NK-92 treated with Interleukin-12 subunit alpha and Interleukin-12 subunit beta, amount 100 ng/mL, for 24 hours (cell line): ENCODE data around the gene ZDHHC12.

Experiments
- DNase-seq: peaks from one replicate; lab custom pipeline; 2025; lab: John Stamatoyannopoulos, UW

Gene ZDHHC12, protein sequence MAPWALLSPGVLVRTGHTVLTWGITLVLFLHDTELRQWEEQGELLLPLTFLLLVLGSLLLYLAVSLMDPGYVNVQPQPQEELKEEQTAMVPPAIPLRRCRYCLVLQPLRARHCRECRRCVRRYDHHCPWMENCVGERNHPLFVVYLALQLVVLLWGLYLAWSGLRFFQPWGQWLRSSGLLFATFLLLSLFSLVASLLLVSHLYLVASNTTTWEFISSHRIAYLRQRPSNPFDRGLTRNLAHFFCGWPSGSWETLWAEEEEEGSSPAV

DNA sequence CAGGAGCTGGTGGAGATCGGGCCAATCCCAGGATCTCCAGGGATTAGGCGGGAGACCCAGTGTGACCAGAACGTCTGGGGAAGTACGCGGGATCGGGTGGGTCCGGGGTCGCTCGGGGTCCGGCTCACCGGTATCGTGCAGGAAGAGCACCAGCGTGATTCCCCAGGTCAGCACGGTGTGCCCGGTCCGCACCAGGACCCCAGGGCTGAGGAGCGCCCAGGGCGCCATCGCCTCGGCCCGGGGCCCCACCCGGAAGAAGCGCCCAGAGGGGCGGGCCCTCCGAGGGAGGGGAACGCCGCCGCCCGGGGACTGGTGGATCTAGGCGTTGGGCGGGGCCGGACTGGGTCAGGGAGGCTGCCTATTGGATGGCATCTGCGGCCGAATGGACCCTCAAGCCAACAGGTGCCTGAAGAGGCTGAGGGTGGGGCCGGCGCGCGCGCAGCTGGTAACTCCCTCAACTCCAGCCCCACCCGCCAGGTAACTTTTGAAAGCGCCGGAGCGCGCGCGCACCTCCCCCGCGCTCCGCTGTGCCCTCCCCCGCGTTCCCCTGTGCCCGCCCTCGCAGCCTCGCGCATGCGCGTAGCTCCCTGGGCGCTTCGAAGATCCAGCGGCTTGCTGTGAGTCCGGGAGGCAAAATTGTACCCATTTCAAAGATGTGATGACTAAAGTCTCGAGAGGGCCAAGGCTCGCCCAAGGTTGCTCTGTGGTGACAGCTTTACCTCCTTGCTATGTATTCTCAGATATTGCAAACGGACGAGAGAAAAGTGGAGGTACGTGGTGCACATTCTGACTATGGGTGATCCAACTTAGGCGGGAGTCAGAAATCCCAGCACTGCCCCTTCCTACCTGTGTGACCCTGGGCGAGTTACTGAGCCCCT lies at the start of gene ZDHHC12:
Gene ZDHHC12 (minus strand): TSS at position 262 of the 878 bp plus-strand sequence. CDS start 34 bp downstream, at position 228.
- DNase-seq: peak; percentile 99

DNA sequence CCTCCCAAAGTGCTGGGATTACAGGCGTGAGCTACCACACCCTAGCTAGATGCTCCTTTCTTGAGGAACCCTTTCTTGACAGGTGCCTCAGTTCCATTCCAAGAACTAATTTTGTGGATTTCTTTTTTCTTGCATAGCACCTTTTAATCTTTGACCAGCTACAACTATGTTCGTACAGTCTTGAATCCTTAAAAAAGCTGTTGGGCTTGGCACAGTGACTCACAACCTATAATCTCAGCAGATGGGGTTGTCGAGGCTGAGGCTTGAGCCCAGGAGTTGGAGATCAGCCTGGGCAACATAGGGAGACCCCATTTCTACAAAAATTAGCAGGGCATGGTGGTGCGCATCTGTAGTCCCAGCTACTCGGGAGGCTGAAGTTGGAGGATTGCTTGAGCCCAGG lies 49.1 kb upstream of the ZDHHC12 start:
- DNase-seq: no peak

DNA sequence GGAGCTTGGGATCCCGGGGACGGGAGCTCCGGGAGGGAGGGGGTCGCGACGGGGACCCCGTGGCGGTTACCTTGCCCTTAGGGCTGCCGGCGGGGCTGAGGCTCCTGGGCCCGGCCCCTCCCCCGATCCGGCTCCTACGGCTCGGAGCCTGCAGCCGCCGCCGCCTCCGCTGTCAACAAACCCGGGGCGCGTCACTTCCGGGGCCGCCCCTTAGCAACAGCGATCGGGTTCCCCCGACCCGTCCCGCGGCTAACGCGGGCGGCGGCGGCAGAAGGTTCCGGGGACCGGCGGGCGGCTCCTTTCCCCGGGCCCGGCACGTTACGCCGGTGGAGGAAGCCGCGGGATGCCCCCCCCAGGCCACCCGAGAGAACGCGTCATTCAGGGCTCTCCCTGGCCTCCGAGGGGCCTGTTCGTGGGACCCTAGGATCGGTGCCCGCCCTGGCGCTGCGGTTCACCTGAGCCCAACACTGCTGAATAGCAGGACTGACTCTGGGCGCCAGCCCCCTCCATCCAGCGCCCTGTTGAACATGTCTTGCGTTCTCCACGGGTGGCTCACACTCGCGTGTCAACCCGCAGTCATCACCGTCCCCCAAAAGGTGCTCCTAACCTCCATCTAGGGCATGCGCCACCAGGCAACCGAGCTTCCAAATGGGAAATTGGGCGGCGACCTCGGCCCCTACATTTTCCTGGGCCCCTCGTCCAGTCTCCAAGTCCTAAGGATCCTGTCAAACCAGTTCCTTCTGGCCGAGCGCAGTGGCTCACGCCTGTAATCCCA lies 48.0 kb upstream of the ZDHHC12 start, which contains the start of gene ZER1:
Gene ZER1 (minus strand): TSS at position 183 of the 775 bp plus-strand sequence. CDS start 16,362 bp downstream, outside the sequence.
- peak; percentile 73 for DNase-seq

DNA sequence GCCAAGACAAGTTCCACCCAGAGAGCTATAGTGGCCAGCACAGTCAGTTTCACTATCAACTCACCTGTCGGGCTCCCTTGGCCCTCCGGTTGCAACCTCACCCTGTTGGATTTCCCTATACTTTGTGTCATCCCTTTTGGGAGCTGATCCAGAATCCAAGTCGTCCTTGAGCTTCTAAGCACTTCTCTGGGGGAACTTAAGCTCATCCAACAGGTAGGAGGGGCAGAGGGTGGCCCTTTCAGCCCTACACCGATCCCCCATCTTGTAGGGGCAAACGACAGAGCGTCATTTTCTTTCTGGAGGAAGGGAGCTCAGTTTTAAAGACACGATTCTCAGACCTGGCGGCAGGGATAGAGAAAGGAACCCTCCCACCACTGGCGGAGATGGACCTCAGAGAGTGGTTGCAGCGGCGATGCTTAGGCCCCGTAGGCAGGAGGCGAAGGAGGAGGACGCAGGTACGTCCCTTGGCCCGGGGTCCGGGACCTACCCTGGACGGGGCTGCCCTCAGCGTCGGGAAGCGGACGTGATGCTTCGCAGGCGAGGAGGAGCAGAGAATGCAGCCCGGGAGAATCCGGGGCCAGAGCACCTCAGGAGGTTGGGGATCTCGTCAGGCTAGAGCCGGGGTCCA lies 47.3 kb upstream of the ZDHHC12 start:
- DNase-seq: no peak

DNA sequence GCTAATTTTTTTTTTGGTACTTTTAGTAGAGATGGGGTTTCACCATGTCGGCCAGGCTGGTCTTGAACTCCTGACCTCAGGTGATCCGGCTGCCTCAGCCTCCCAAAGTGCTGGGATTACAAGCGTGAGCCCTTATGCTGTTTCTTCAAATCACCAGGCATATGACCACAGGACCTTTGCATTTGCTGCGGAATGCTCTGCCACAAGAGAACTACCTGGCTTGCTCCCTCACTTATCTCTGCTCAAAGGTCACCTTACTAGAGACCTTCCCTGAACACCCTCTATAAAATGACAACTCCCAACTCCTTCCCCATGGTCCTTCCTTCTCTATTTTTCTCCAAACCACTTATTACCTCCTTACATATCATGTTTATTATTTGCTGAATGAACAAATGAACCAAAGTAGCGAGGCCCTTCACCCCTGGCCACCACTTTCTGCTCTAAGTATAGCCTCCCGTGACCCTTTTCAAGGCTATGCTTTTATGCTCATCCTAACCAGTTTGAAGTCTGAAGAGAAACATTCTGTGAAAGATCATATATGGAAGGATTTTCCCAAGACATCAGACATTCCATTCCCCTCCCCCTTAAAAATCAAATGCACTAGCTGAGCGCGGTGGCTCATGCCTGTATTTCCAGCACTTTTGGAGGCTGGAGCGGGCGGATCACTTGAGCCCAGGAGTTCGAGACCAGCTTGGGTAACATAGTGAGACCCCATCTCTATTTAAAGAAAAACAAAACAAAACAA lies 46.5 kb upstream of the ZDHHC12 start:
- DNase-seq: no peak

DNA sequence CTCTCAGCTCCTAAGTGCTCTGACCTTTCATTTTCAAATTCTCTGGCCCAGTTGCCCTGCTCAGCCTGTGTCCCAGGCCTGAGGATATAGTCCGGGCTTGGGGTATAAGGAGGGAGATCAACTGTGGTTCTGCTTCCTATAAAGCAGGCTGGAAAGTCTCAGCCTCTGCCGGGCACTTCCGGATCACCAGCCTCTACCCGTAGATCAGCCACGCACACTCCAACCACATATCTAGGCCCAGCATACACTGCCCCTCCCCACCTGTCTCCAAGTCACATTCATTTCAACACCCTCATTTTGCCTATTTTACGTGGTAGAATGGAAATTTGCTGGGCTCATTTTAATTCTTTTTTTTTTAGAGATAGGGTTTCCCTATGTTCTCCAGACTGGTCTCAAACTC lies 44.7 kb upstream of the ZDHHC12 start:
- DNase-seq: no peak

DNA sequence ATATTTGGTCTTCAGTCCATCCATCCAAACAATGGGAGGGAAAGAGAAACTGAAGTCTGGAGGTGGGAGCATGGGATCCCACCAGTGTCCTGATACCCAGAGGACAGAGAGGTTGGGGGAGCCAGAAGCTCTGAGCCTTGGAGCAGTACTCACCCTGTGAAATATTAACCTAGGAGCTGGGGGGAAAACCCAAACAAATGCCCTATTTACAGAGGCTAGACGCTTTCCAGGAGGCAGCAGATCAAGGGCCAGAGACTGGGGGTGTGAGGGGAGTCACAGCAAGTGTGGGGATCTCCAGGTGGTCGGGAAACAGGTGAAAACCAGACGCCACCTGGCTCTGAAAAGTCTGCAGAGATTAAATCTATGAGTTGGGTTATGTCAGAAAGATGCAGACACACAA lies 41.6 kb upstream of the ZDHHC12 start:
- no peak for DNase-seq

DNA sequence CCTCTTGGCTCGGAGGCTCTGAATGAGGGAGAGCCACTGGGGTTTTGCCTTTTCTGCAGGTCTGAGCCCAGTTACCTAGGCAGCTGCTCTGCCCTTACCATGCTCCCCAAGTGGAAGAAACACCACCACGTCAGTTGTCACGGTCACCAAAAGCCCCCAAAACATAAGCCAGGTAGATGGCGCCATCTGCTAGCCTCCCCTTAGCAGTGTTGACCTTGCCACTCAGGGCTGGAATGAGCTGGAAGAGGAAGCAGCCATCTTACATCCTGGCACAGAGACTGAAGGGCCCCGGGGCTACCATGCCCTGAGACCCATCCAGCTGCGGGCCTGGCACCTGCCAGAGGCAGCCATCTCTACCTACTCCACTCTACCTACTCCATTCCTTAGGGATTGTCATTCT lies 40.4 kb upstream of the ZDHHC12 start:
- no peak for DNase-seq

DNA sequence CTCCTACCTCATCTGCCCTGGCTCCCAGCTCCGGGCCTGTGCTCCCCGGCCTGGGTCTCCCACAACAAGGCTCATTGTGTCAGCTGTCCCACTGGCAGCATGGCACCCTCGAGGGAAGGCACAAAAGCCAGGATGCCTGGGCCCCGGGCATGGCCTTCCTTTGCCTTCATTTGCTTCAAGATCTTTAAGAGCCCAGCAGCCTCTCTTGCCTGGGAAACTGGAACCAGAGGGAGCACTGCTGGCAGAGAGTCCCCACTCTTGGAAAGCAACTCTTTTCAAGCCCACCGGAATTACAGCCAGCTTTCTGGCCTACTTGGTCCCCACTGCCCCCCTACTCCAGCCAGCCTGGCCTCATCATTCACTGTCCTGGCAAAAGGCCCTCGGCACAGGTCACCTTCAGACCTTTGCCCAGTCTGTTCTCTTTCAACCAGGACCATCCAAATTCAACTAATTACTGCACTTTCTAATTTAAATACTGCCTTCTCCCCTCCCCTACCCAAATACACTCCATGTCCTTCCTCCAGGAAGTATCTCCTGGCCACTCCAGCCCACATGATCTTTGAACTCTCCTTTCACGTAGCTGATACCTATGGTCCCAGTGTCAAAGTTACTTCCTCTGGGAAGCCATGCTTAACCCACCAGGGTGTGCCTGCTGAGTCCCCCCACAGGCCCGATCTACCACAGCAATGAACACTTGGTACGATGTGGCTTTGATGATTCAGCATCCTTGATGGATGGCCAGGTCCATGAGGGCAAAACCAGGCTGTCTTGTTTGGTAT lies 38.9 kb upstream of the ZDHHC12 start:
- no peak for DNase-seq

DNA sequence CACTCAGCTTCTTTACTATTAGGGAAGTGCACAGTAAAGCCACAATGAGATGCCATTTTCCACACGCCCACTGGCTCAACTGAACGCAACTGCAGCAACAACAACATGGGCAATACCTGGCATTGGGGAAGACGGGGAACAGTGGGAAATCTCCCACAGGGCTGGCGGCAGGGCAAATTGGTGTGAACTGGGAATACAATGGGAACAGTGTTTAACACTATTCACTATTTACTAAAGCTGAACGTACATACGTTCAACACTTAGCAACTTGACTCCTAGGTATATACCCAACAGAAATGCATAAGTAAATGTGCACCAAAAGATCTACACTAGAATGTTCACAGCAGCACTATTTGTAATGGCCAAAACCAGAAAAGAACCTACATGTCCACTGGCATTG lies 33.7 kb upstream of the ZDHHC12 start:
- no peak for DNase-seq

DNA sequence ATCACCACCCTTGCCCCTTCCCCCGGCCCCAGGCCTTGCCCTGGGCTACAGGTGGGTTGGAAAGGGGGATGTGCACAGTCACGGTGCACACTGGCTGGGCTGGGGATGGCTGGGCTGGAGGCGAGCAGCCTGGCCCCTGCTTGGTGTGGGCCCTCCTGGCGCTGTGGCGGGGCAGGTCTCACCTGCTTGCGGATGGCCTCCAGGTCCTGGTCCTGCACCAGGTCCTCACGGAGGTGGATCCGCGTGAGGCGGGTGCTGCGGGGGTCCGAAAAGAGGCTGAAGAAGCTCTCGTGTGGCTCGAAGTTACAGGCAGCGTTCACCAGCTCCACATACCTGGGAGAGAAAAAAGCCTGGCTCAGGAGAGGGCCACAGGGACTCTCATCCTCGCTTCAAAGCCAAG lies 29.7 kb upstream of the ZDHHC12 start:
- no peak for DNase-seq

DNA sequence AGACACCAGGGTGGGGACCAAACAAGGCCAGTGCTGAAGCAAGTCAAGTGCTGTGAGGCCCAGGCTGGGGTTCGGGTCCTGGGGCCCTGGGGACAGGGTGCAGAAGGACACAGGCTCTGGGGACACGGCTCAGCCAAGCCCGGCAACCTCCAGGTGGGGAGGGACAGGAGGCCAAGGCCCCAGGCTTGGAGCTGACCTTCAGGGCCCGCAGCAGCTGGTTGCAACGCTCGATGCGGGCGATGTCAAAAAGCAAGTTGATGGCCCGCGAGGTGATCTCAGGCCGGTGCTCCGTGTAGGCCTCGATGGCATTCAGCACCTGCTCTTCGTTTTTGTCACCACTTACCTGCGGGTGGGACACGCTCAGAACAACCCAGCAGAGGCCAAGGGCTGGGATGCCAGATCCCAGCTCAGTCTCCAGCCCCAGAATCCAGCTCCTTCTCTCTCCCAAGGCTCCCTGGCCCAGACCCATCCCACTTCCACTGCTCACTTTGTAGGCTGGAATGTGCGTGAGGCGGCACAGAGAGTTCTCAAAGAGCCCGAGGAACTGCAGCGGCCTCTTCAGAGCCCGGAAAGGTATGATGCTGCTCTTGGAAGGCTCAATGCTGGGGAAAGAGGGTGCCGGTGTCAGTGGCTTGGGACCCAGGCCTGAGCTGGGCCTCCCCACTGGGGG lies 27.1 kb upstream of the ZDHHC12 start:
- DNase-seq: no peak

DNA sequence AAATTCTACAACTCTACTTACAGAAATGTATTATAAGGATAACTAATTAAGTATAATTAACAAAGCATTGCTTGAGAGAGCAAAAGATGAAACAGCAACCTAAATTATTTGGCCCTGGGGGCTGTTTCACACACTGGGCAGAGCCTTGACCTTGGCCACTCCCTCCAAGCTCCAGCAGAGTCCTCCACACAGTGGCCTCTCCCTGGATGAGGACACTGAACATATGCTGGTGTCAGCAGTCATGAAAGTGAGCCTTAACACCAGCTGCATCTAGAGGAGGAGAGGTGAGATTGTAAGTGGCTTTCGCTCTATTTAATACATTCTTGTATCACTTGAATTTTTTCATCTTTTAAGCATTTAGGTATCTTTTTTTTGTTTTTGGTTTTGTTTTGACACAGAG lies 23.3 kb upstream of the ZDHHC12 start:
- no peak for DNase-seq

DNA sequence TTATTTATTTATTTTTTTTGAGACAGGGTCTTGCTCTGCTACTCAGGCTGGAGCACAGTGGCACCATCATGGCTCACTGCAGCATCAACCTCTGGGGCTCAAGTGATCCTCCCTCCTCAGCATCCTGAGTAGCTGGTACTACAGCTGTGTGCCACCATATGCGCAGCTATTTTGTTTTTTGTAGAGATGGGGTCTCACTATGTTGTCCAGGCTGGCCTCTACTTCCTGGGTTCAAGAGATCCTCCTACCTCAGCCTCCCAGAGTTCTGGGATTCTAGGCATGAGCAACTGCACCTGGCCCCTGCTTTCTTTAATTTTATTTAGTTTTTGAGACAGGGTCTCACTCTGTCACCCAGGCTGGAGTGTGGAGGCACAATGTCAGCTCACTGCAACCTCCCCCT lies 19.5 kb upstream of the ZDHHC12 start:
- DNase-seq: no peak

DNA sequence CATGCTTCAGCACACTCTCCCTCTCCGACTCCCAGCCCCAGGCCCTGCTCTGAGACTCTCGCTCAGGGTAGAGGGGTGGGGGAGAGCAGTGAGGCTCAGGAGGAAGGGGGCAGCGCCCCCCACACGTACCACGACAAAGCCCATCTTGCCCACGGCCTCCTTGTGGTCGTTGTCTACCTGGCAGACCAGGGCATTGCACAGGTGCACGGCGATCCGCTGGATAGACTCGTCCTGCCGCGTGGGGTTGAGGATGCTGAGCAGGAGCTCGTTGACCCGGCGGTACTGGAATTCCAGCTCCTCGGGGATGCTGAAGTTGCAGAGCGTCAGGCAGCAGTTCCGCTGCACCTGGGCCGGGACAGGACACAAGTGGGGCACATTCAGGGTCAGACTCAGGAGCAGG lies 18.5 kb upstream of the ZDHHC12 start:
- no peak for DNase-seq

DNA sequence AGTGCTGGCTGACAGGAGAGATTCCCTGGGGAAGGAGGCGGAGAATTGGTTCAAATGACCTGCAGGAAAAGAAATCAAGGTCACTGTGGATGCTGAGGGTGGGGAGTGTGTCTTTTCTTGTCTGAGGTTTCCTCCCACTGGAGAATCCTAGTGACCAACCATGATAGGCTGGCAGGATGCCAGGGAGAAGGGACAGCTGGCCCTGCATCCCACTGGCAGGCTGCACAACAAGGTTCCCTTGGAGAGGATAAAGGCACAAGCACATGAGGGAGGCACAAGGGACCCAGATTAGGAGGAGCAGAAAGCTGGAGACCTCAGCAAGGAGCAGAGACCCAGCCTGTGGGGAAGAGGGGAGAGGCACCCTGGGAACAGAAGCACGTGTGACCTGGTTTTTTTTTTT lies 11.4 kb upstream of the ZDHHC12 start:
- no peak for DNase-seq

DNA sequence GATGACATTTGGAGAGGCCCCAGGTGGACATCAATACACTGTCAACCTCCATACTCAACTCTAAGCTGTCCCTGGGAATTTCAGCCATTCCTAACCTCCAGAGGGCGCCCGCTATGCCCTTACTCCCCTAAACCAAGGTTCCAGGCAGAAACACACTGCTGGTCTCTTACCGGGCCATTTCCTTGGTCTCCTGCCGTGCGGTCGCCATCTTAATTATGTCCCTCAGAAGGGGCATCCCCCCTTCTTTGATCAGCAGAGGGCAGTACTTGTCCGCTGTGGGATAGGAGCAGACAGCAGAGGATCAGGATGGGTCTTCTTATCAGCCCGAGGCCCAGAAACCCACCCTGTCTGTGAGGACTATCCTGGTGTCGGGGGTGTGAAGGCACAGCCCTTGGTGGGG lies 9.3 kb upstream of the ZDHHC12 start:
- no peak for DNase-seq

DNA sequence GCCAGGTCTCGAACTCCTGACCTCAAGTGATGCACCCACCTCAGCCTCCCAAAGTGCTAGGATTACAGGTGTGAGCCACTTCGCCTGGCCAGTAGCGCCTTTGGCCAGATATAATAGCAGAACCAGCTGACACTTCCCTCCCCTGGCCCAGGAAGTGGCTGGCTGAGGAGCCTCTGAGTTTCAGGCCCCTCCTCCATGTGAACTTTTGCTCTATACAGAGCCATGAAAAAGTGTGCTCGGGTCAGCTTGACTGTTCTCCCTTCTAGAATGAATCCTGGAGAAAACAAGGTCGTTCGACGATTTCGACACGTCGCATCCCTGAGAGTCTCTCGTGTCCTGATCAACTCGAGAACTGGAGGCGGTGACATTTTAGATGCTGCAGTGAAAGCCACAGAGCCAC lies 8.6 kb upstream of the ZDHHC12 start:
- DNase-seq: no peak

DNA sequence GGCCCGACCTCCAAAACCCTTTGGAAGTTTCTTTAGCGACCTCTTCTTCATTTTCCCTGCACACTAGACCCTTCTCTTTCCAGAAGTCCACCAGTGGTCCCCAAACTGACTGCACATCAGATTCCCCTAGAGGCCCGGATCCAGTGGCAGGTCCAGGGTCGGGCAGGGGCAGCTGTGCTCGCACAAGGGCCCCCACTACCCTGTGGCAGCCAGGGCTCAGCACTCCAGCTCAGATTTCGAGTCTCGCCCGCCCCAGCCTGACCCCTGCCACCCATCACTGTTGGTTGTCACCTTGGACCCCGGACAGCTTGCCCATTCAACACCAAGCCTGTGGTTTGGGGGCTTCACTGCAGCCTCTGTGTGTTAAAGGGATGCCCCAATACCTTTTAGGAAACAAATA lies 7.8 kb upstream of the ZDHHC12 start:
- no peak for DNase-seq

DNA sequence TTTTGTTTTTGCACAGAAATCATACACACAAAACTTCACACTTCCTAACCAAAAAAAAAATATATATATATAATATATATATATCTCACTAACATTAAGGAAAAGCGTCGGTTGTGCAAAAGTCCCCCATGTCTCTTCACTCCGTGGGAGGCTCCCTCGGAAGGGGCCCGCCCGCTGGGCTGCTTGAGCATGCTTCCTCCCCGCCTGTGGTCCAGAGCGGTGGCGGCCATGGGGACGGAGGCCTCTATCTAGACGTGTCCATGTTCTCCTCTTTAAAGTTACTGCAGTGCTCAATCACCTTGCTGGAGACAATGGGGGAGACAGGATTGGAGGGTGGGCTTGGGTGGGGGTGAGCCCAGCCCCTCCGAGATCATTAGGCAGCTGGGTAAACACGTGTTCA lies 7.2 kb upstream of the ZDHHC12 start:
- DNase-seq: no peak
